C4-2B (cell line): ENCODE data around the gene BIRC2.

ENCODE experiments used
- ZFX ChIP-seq: fragments of 450-650 bp; IDR thresholded peaks from 2 replicates; pipeline ENCODE4 v1.6.1; 2017
- TF ChIP-seq, protein P1 (sequence below): fragments of 450-650 bp; conservative IDR thresholded peaks from 2 replicates; pipeline ENCODE4 v1.5.1; 2017; ENCODE audit warnings: mild to moderate bottlenecking

DNA sequence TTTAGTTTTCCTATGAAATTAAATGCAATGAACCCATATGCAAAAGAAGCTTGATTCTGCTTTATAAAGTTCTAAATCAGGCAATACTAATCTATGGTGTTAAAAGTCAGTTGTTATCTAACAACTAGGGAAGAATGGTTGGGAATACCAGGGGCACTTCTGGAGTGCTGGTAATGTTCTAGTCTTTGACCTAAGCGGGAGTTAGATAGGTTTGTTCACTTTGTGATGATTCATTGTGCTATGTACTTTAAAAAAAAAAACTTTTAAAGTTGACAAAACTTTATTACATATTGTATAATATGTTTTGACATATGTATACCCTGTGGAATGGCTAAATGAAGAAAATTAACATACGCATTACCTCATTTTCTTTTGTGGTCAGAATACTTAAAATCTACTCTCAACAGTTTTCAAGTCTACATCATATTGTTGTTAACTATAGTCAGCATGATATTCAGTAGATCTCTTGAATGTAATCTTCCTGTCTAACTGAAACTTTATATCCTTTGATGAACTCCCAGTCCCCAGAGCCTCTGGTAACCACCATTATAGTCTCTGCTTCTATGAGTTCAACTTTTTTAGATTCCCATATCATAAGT lies 39.2 kb downstream of the BIRC2 start:
- TF ChIP-seq, protein P1, sequence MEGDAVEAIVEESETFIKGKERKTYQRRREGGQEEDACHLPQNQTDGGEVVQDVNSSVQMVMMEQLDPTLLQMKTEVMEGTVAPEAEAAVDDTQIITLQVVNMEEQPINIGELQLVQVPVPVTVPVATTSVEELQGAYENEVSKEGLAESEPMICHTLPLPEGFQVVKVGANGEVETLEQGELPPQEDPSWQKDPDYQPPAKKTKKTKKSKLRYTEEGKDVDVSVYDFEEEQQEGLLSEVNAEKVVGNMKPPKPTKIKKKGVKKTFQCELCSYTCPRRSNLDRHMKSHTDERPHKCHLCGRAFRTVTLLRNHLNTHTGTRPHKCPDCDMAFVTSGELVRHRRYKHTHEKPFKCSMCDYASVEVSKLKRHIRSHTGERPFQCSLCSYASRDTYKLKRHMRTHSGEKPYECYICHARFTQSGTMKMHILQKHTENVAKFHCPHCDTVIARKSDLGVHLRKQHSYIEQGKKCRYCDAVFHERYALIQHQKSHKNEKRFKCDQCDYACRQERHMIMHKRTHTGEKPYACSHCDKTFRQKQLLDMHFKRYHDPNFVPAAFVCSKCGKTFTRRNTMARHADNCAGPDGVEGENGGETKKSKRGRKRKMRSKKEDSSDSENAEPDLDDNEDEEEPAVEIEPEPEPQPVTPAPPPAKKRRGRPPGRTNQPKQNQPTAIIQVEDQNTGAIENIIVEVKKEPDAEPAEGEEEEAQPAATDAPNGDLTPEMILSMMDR, result no peak
- TF ChIP-seq ZFX, result no peak
